K562 (cell line): ENCODE measurements around the gene CTSD. TPM values are rescaled to one million over a fixed set of nuclear protein-coding genes. Genes with fewer than 3 reads are reported as not detected.

ENCODE experiments used
- ATAC-seq: fragments of 200-7000 bp; cut with Tn5 transposase; 3 replicates; pipeline ENCODE4 v1.9.1; 2020; ENCODE audit warnings: moderate library complexity
- BruUV-seq: library from RNA; stranded (reverse); fragments of 400-500 nt; replicated peaks from 2 replicates; lab custom pipeline; 2021; lab: Mats Ljungman, UMichigan
- CTCF ChIA-PET: fragments of 300-600 bp; formaldehyde crosslinking; extraction: SDS; loops from one replicate; lab custom pipeline; 2021; ENCODE audit warnings: low intra/inter-chr PET ratio; lab: Yijun Ruan, JAX
- POLR2A ChIA-PET: fragments of 300-600, 350-650 bp; sonication (Branson Sonifier 250); formaldehyde crosslinking; extraction: SDS; loops from one replicate; lab custom pipeline; 2021; ENCODE audit warnings: antibody characterized with exemption, inconsistent platforms; lab: Yijun Ruan, JAX
- DNase-seq, 4 experiments: peaks; one replicate each; pipeline versions ENCODE4 v3.0.0 to v3.0.0-alpha.2; 2011 to 2018; ENCODE audit warnings: low spot score in 3 of 4, mixed read lengths in 3 of 4; ENCODE audit errors: extremely low read depth in 1 of 4
- FAIRE-seq: peaks from 2 replicates; lab custom pipeline; 2011; peaks lifted over from hg19 to GRCh38; lab: Jason Lieb, UNC
- H2AFZ ChIP-seq: 2 replicates; pipeline ENCODE4 v1.6.0; 2011; ENCODE audit warnings: low read depth, low read length, control low read depth, inconsistent platforms
- H3K27ac ChIP-seq: fragments of 200-600 bp; 3 replicates; pipeline ENCODE4 v1.8.0; 2011; ENCODE audit warnings: low read depth, mild to moderate bottlenecking, control low read depth, inconsistent platforms, low read length, moderate library complexity, mixed read lengths; ENCODE audit errors: extremely low read depth
- H3K27me3 ChIP-seq, 2 experiments: fragments of 300-600 bp in 1 of 2; 2 replicates in 1 of 2; 3 replicates in 1 of 2; pipeline versions ENCODE4 v1.6.0 to v1.8.0; 2011; ENCODE audit warnings: inconsistent platforms in 2 of 2, low read length in 2 of 2, mild to moderate bottlenecking in 1 of 2, mixed read lengths in 1 of 2, moderate library complexity in 1 of 2; ENCODE audit not compliant: control insufficient read depth in 2 of 2, insufficient read depth in 2 of 2
- H3K36me3 ChIP-seq: fragments of 300-600 bp; 3 replicates; pipeline ENCODE4 v1.8.0; 2011; ENCODE audit warnings: mild to moderate bottlenecking, low read length, inconsistent platforms; ENCODE audit not compliant: control insufficient read depth, insufficient read depth
- H3K4me1 ChIP-seq, 2 experiments: fragments of 200-600 bp in 1 of 2; replicated peaks in 1 of 2; 2 replicates in 1 of 2; 3 replicates in 1 of 2; pipeline versions ENCODE4 v1.5.1 to v1.8.0; 2011; ENCODE audit warnings: inconsistent platforms in 2 of 2, low read length in 2 of 2, mild to moderate bottlenecking in 1 of 2, mixed read lengths in 1 of 2, moderate library complexity in 1 of 2; ENCODE audit not compliant: control insufficient read depth in 2 of 2, insufficient read depth in 2 of 2
- H3K4me2 ChIP-seq: 2 replicates; pipeline ENCODE4 v1.6.1; 2011; ENCODE audit warnings: low read length, control low read depth, inconsistent platforms, mixed read lengths; ENCODE audit not compliant: insufficient read depth
- H3K4me3 ChIP-seq: fragments of 200-600 bp; sonication (generic), shearing (Covaris generic); 2 replicates; pipeline ENCODE4 v1.5.1; 2016; ENCODE audit warnings: control low read depth, inconsistent platforms
- H3K79me2 ChIP-seq: fragments of 200-600 bp; 3 replicates; pipeline ENCODE4 v1.8.0; 2011; ENCODE audit warnings: low read length, inconsistent platforms; ENCODE audit not compliant: control insufficient read depth, insufficient read depth
- H3K9ac ChIP-seq, 2 experiments: 2 replicates each; pipeline versions ENCODE4 v1.6.0 to v1.6.1; 2011; ENCODE audit warnings: low read depth in 2 of 2, low read length in 2 of 2, control low read depth in 1 of 2, inconsistent platforms in 1 of 2, mild to moderate bottlenecking in 1 of 2, mixed read lengths in 1 of 2; ENCODE audit not compliant: insufficient read depth in 1 of 2
- H3K9me1 ChIP-seq: one replicate; pipeline ENCODE4 v1.6.0; 2011; ENCODE audit warnings: inconsistent platforms, mild to moderate bottlenecking, low read length, moderate library complexity; ENCODE audit not compliant: control insufficient read depth, insufficient read depth
- H3K9me3 ChIP-seq: replicated peaks from 2 replicates; pipeline ENCODE4 v1.5.1; 2011; ENCODE audit warnings: low read depth, low read length, inconsistent platforms; ENCODE audit not compliant: control insufficient read depth, insufficient read depth
- H4K20me1 ChIP-seq: replicated peaks from 2 replicates; pipeline ENCODE4 v1.6.1; 2011; ENCODE audit warnings: low read length, inconsistent platforms, mixed read lengths; ENCODE audit not compliant: control insufficient read depth, insufficient read depth
- NFIC ChIP-seq: fragments of 450-650 bp; IDR thresholded peaks from 2 replicates; pipeline ENCODE4 v1.6.1; 2017; ENCODE audit warnings: mild to moderate bottlenecking, inconsistent platforms
- SIRT6 ChIP-seq: IDR thresholded peaks from one replicate; pipeline ENCODE4 v1.6.1; 2012; ENCODE audit warnings: low read depth, mild to moderate bottlenecking, control low read depth, inconsistent platforms, low read length, moderate library complexity
- WGBS: fragments of 100-300 bp; shearing (Covaris generic); methylation state at CpG from one replicate; pipeline ENCODE4 v1.1.6; 2016; ENCODE audit warnings: low coverage, mixed read lengths; ENCODE audit not compliant: insufficient coverage; ENCODE audit errors: missing lambda C conversion rate; 5-methylcytosine and 5-hydroxymethylcytosine counted together
- in situ Hi-C: fragments of 300-500 bp; cut with MboI; formaldehyde crosslinking; loops from 4 replicates; pipeline ENCODE4 v1.15.0; 2018; ENCODE audit warnings: inconsistent platforms, mixed read lengths
- intact Hi-C: fragments of 100-400 bp; cut with micrococcal nuclease; formaldehyde crosslinking; loops from 2 replicates; pipeline ENCODE4 v1.14.2; 2022
- polyA plus RNA-seq, 8 experiments: library from polyadenylated mRNA; depleted of rRNA in 4 of 8; stranded (reverse) in 5 of 8; unstranded in 3 of 8; fragments of >200 nt; fragmentation: Nextera tagmentation in 2 of 8; fragmentation: Illumina TruSeq in 1 of 8; extraction: Ambion mirVana in 2 of 8; extraction: Trizol in 1 of 8; gene quantifications; 2 replicates each; pipeline versions ENCODE4 v1.2.1 to v1.2.3, GENCODE V29; 2011 to 2014; ENCODE audit warnings: inconsistent platforms in 1 of 8, missing spikeins in 1 of 8
- total RNA-seq, 7 experiments: library from RNA; depleted of rRNA in 6 of 7; stranded (reverse); fragments of >200 nt in 6 of 7; fragmentation: Illumina TruSeq in 2 of 7; extraction: Trizol in 2 of 7; gene quantifications; 2 replicates each; pipeline versions ENCODE4 v1.2.1 to v1.2.3, GENCODE V29; 2011 to 2021; ENCODE audit warnings: low replicate concordance in 1 of 7
- TF ChIP-seq, protein P1 (sequence below), 2 experiments: fragments of 450-650 bp; conservative IDR thresholded peaks; 2 replicates each; pipeline ENCODE4 v1.6.1; 2017; ENCODE audit warnings: mild to moderate bottlenecking in 2 of 2, moderate library complexity in 2 of 2
- TF ChIP-seq, protein P2 (sequence below): fragments of 200-800 bp; sonication (Bioruptor generic); IDR thresholded peaks from 2 replicates; pipeline ENCODE4 v1.6.1; 2017; ENCODE audit warnings: missing genetic modification characterization, missing compliant biosample characterization
- TF ChIP-seq, protein P3 (sequence below), 3 experiments: IDR thresholded peaks in 2 of 3; conservative IDR thresholded peaks in 1 of 3; 2 replicates each; pipeline ENCODE4 v1.5.1; 2011 to 2012; ENCODE audit warnings: low read length in 3 of 3, mild to moderate bottlenecking in 3 of 3, control low read depth in 2 of 3, improper control_type of control experiment in 1 of 3, inconsistent platforms in 1 of 3, low read depth in 1 of 3, mixed read lengths in 1 of 3, moderate library complexity in 1 of 3; ENCODE audit not compliant: insufficient read depth in 2 of 3

Gene CTSD
- total and polyA plus RNA-seq, 9 of the 15 experiments (the other 6 are each of a cell fraction or from before 2014, with no cell fraction given): 1.0 to 112 (median 40.9) TPM

DNA sequence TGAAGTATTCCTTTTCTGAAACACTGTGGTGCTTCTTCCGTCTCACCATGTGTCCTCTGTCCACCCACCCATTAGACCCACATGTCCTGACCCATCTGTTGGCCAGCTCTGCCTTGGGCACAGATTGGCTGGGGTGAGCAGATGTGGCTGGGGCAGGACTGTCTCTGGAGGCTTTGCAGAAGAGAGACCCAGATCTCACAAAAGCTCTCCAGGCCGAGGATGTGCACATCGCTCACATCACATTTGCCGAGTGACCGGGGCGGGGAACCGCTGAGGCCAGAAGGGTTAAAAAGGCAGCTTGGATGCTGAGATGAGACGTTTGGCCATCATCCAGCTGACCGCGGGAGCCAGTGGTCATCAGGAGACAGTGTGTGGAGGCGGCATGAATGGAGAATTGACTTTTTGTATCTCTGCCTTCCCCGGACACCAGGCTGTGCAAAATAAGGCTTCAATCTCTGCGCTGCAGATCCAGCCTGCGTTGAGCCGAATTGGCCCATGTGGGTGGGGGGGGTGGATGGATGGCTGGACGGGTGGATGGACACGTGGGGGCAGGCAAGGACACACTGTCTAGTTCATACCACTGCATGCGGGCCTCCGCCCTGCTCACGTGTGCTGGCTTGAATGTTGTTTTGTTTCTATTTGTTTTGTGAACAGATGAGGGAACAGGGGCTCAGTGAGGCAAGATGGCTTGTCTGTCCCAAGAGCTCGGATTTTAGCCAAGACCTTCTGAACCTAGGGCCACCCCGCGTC lies 19.4 kb downstream of the CTSD start:
- no peaks in the 10 kb centered on the region for H3K9me1 ChIP-seq
- intact Hi-C loops: no loop called here
- H3K27me3 ChIP-seq: peaks cover 4 to 15% of the 10 kb centered on the region in 2 experiments; a peak in 3 of 5 replicates
- CTCF ChIA-PET: interaction anchor here (0.6 to 1.6 kb wide), 2 partner anchors 27 to 88 kb away, joined by 3 to 10 read pairs; no protein-coding TSS in a partner anchor
- peaks cover 0 to 5% of the 10 kb centered on the region in 2 experiments; a peak in 1 of 5 replicates for H3K4me1 ChIP-seq
- H3K27ac ChIP-seq: no peak overlapping the region
- H3K4me3 ChIP-seq: no peak overlapping the region
- H3K36me3 ChIP-seq: no peaks in the 10 kb centered on the region
- POLR2A ChIA-PET: interaction anchor here (0.6 kb wide), 2 partner anchors 43 to 1235 kb away, joined by 3 read pairs; no protein-coding TSS in a partner anchor
- H4K20me1 ChIP-seq: 0 out of 2 replicates have a peak, but pooled peaks cover 4% of the 10 kb centered on the region
- no peak overlapping the region for H3K4me2 ChIP-seq
- FAIRE-seq (no peak), DNase-seq (no peak), ATAC-seq (peak; percentile 70)
- no peak overlapping the region for H2AFZ ChIP-seq
- H3K9me3 ChIP-seq: peaks cover 8% of the 10 kb centered on the region
- WGBS: 9% methylated on average over 20 of the region's 23 CpGs
- in situ Hi-C loops: no loop called here
- no peaks in the 10 kb centered on the region for H3K79me2 ChIP-seq
- no peak overlapping the region for H3K9ac ChIP-seq
- BruUV-seq: no TSS peak
- TF ChIP-seq, protein P1, sequence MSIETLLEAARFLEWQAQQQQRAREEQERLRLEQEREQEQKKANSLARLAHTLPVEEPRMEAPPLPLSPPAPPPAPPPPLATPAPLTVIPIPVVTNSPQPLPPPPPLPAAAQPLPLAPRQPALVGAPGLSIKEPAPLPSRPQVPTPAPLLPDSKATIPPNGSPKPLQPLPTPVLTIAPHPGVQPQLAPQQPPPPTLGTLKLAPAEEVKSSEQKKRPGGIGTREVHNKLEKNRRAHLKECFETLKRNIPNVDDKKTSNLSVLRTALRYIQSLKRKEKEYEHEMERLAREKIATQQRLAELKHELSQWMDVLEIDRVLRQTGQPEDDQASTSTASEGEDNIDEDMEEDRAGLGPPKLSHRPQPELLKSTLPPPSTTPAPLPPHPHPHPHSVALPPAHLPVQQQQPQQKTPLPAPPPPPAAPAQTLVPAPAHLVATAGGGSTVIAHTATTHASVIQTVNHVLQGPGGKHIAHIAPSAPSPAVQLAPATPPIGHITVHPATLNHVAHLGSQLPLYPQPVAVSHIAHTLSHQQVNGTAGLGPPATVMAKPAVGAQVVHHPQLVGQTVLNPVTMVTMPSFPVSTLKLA (conservative IDR thresholded peaks at IDR 0.05): 0 out of 4 replicates have a peak, but pooled peaks have one; percentile 16 to 33
- TF ChIP-seq, protein P2, sequence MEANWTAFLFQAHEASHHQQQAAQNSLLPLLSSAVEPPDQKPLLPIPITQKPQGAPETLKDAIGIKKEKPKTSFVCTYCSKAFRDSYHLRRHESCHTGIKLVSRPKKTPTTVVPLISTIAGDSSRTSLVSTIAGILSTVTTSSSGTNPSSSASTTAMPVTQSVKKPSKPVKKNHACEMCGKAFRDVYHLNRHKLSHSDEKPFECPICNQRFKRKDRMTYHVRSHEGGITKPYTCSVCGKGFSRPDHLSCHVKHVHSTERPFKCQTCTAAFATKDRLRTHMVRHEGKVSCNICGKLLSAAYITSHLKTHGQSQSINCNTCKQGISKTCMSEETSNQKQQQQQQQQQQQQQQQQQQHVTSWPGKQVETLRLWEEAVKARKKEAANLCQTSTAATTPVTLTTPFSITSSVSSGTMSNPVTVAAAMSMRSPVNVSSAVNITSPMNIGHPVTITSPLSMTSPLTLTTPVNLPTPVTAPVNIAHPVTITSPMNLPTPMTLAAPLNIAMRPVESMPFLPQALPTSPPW (CRISPR knock-in tag): peak; percentile 33; the same call in 1 of the 2 replicates
- TF ChIP-seq SIRT6 (no peak), NFIC (0 out of 2 replicates have a peak, but pooled peaks have one; percentile 20)
- TF ChIP-seq, protein P3, sequence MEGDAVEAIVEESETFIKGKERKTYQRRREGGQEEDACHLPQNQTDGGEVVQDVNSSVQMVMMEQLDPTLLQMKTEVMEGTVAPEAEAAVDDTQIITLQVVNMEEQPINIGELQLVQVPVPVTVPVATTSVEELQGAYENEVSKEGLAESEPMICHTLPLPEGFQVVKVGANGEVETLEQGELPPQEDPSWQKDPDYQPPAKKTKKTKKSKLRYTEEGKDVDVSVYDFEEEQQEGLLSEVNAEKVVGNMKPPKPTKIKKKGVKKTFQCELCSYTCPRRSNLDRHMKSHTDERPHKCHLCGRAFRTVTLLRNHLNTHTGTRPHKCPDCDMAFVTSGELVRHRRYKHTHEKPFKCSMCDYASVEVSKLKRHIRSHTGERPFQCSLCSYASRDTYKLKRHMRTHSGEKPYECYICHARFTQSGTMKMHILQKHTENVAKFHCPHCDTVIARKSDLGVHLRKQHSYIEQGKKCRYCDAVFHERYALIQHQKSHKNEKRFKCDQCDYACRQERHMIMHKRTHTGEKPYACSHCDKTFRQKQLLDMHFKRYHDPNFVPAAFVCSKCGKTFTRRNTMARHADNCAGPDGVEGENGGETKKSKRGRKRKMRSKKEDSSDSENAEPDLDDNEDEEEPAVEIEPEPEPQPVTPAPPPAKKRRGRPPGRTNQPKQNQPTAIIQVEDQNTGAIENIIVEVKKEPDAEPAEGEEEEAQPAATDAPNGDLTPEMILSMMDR (IDR thresholded peaks at IDR 0.05 in 2 of 3, conservative IDR thresholded peaks at IDR 0.05 in 1 of 3; ENCODE audit: insufficient read depth in 2 of 3, low read depth in 1 of 3, low read length in 3 of 3): peak in 1 of 3 experiments; percentile 31; a peak in 2 of 6 replicates
